GM12878 (cell line): ENCODE data around the gene PRKCD. TPM values are rescaled to one million over a fixed set of nuclear protein-coding genes. Genes with fewer than 3 reads are reported as not detected.

Experiments
- BRCA1 ChIP-seq: IDR thresholded peaks from 2 replicates; pipeline ENCODE4 v1.6.1; 2011; ENCODE audit warnings: low read depth, low read length, improper control_type of control experiment
- CBFB ChIP-seq: IDR thresholded peaks from 2 replicates; pipeline ENCODE4 v1.6.1; 2016; ENCODE audit warnings: antibody characterized with exemption, low read depth
- CHD4 ChIP-seq: fragments of 200-600 bp; sonication (generic); IDR thresholded peaks from 2 replicates; pipeline ENCODE4 v1.6.1; 2016; ENCODE audit warnings: mild to moderate bottlenecking
- ETV6 ChIP-seq, 2 experiments: fragments of 450-650 bp in 1 of 2; IDR thresholded peaks in 1 of 2; conservative IDR thresholded peaks in 1 of 2; 2 replicates each; pipeline ENCODE4 v1.6.1; 2014; ENCODE audit warnings: antibody characterized with exemption in 1 of 2, borderline replicate concordance in 1 of 2, low read depth in 1 of 2, mild to moderate bottlenecking in 1 of 2, moderate library complexity in 1 of 2
- IKZF1 ChIP-seq: fragments of 450-650 bp; conservative IDR thresholded peaks from 2 replicates; pipeline ENCODE4 v1.6.1; 2017; ENCODE audit warnings: antibody characterized with exemption, mild to moderate bottlenecking
- IRF5 ChIP-seq: fragments of 450-650 bp; IDR thresholded peaks from 2 replicates; pipeline ENCODE4 v1.6.1; 2017; ENCODE audit warnings: borderline replicate concordance
- LARP7 ChIP-seq: fragments of 450-650 bp; IDR thresholded peaks from 2 replicates; pipeline ENCODE4 v1.6.1; 2017; ENCODE audit warnings: mild to moderate bottlenecking
- MLLT1 ChIP-seq: fragments of 450-650 bp; IDR thresholded peaks from 2 replicates; pipeline ENCODE4 v1.6.1; 2016; ENCODE audit warnings: mild to moderate bottlenecking
- MXI1 ChIP-seq: fragments of 150-350 bp; IDR thresholded peaks from 2 replicates; pipeline ENCODE4 v1.6.1; 2011; ENCODE audit warnings: low read depth, mild to moderate bottlenecking, inconsistent platforms, low read length, improper control_type of control experiment
- NR2C1 ChIP-seq: fragments of 450-650 bp; IDR thresholded peaks from 2 replicates; pipeline ENCODE4 v1.6.1; 2017; ENCODE audit warnings: antibody characterized with exemption, mild to moderate bottlenecking, moderate library complexity
- NRF1 ChIP-seq: conservative IDR thresholded peaks from 2 replicates; pipeline ENCODE4 v1.6.1; 2011; ENCODE audit warnings: mild to moderate bottlenecking, low read depth, low read length, improper control_type of control experiment
- SKIL ChIP-seq: fragments of 450-650 bp; IDR thresholded peaks from 2 replicates; pipeline ENCODE4 v1.6.1; 2017; ENCODE audit warnings: mild to moderate bottlenecking, low read depth, inconsistent platforms; ENCODE audit not compliant: poor library complexity, severe bottlenecking
- polyA plus RNA-seq, 11 experiments: library from polyadenylated mRNA; depleted of rRNA in 4 of 11; unstranded in 6 of 11; stranded (reverse) in 5 of 11; fragments of >200 nt; fragmentation: Nextera tagmentation in 4 of 11; fragmentation: Illumina TruSeq in 1 of 11; extraction: Ambion mirVana in 4 of 11; extraction: Trizol in 1 of 11; gene quantifications; 1 replicate in 1 of 11; 2 replicates in 10 of 11; pipeline versions ENCODE4 v1.2.1 to v1.2.3, GENCODE V29; 2011 to 2016; ENCODE audit warnings: inconsistent platforms in 2 of 11, missing spikeins in 2 of 11, low read depth in 1 of 11
- total RNA-seq, 4 experiments: library from RNA; depleted of rRNA in 3 of 4; stranded (reverse); fragments of >200 nt in 3 of 4; fragmentation: Illumina TruSeq in 1 of 4; extraction: Trizol in 1 of 4; gene quantifications; 2 replicates each; pipeline versions ENCODE4 v1.2.1 to v1.2.3, GENCODE V29; 2013 to 2021
- TF ChIP-seq, protein P1 (sequence below): fragments of 450-650 bp; IDR thresholded peaks from 2 replicates; pipeline ENCODE4 v1.6.1; 2018; ENCODE audit warnings: borderline replicate concordance, mild to moderate bottlenecking; ENCODE audit not compliant: partially characterized antibody
- TF ChIP-seq, protein P2 (sequence below): fragments of 150-350 bp; IDR thresholded peaks from 2 replicates; pipeline ENCODE4 v1.6.1; 2014; ENCODE audit warnings: mild to moderate bottlenecking, low read depth, low read length
- TF ChIP-seq, protein P3 (sequence below): fragments of 450-650 bp; IDR thresholded peaks from 2 replicates; pipeline ENCODE4 v1.6.1; 2018; ENCODE audit warnings: mild to moderate bottlenecking, low read depth, moderate library complexity; ENCODE audit not compliant: partially characterized antibody

The PRKCD gene
- total and polyA plus RNA-seq, 10 of the 15 experiments (the other 5 are each of a cell fraction or from before 2014, with no cell fraction given), result 10.0 to 114 (median 42.4) TPM

DNA sequence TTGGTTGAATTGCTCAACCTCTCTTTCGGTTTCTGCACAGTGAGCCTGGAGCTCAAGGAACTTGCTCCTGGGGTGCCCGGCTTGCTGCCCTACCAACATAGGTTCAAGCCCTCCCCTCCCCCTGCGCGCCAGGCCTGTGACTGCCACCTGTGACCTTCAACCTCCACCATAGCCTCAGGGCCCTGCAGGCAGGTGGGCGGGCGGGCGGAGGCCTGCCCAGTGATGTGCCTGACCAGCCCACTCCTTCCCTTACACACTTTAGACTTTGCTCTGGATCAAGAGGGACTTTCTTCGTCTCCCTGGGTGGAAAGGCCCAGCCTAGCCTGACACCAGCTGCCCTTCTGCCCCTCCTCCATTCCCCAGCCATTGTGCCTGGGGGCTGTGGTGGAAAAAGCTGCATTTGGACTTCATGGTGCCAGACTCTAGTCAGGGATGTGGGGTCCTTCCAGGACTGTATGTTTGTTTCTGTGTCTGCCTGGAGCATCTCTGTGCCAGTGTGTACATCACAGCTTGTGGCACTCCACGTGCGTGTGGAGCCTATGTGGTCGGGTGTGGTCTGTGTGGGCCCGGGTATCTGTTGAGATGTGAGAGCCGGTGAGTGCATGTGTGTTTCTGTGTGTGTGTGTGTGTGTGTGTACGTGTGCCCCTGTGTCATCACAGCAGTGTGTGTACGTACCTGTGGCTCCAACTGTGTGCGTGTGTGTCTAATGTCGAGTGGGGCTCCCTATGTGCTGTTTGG lies 9.5 kb downstream of the PRKCD start (continued):
- TF ChIP-seq, protein P1, sequence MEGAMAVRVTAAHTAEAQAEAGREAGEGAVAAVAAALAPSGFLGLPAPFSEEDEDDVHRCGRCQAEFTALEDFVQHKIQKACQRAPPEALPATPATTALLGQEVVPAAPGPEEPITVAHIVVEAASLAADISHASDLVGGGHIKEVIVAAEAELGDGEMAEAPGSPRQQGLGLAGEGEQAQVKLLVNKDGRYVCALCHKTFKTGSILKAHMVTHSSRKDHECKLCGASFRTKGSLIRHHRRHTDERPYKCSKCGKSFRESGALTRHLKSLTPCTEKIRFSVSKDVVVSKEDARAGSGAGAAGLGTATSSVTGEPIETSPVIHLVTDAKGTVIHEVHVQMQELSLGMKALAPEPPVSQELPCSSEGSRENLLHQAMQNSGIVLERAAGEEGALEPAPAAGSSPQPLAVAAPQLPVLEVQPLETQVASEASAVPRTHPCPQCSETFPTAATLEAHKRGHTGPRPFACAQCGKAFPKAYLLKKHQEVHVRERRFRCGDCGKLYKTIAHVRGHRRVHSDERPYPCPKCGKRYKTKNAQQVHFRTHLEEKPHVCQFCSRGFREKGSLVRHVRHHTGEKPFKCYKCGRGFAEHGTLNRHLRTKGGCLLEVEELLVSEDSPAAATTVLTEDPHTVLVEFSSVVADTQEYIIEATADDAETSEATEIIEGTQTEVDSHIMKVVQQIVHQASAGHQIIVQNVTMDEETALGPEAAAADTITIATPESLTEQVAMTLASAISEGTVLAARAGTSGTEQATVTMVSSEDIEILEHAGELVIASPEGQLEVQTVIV, result no peak
- TF ChIP-seq NRF1 (no peak), NR2C1 (peak; percentile 88), ETV6 (conservative IDR thresholded peaks at IDR 0.05 in 1 of 2, IDR thresholded peaks at IDR 0.05 in 1 of 2; ENCODE audit: borderline replicate concordance in 1 of 2, low read depth in 1 of 2) (peak in 1 of 2 experiments; percentile 13; a peak in 1 of 4 replicates), MXI1 (peak; percentile 76; the same call in 1 of the 2 replicates), SKIL (no peak), MLLT1 (peak; percentile 87), BRCA1 (no peak), IRF5 (no peak), IKZF1 (peak; percentile 86), CHD4 (no peak), CBFB (no peak; the same call in 1 of the 2 replicates), LARP7 (no peak)
- TF ChIP-seq, protein P2, sequence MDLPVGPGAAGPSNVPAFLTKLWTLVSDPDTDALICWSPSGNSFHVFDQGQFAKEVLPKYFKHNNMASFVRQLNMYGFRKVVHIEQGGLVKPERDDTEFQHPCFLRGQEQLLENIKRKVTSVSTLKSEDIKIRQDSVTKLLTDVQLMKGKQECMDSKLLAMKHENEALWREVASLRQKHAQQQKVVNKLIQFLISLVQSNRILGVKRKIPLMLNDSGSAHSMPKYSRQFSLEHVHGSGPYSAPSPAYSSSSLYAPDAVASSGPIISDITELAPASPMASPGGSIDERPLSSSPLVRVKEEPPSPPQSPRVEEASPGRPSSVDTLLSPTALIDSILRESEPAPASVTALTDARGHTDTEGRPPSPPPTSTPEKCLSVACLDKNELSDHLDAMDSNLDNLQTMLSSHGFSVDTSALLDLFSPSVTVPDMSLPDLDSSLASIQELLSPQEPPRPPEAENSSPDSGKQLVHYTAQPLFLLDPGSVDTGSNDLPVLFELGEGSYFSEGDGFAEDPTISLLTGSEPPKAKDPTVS, result no peak
- TF ChIP-seq, protein P3, sequence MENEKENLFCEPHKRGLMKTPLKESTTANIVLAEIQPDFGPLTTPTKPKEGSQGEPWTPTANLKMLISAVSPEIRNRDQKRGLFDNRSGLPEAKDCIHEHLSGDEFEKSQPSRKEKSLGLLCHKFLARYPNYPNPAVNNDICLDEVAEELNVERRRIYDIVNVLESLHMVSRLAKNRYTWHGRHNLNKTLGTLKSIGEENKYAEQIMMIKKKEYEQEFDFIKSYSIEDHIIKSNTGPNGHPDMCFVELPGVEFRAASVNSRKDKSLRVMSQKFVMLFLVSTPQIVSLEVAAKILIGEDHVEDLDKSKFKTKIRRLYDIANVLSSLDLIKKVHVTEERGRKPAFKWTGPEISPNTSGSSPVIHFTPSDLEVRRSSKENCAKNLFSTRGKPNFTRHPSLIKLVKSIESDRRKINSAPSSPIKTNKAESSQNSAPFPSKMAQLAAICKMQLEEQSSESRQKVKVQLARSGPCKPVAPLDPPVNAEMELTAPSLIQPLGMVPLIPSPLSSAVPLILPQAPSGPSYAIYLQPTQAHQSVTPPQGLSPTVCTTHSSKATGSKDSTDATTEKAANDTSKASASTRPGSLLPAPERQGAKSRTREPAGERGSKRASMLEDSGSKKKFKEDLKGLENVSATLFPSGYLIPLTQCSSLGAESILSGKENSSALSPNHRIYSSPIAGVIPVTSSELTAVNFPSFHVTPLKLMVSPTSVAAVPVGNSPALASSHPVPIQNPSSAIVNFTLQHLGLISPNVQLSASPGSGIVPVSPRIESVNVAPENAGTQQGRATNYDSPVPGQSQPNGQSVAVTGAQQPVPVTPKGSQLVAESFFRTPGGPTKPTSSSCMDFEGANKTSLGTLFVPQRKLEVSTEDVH, result no peak
